HG03196 (cell line): ENCODE data around the gene MTFP1.
"Not testable (repeated sequence)": the region's sequence is repeated elsewhere in the genome, so short reads cannot be mapped to it uniquely, and the experiment has no call there.

Experiments used
- ATAC-seq: cut with Tn5 transposase; IDR thresholded peaks from one replicate; pipeline ENCODE4 v1.9.1; 2021; ENCODE audit not compliant: unreplicated experiment

Gene MTFP1

DNA sequence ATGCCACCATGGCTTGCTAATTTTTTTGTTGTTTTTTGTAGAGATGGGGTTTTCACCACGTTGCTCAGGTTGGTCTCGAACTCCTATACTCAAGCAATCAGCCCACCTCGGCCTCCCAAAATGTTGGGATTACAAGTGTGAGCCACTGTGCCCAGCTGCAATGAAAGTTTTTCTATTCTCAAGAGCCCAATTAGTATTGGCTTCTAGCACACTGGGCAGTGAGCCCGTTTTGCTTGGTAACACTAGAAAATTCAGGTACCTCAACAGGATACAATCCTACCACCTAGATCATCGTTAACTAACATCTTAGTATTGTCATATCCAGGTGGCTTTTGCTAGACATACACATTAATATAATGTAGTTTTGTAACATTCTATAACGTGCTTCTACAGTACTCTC is 27.3 kb downstream of the MTFP1 start:
- no peak for ATAC-seq

DNA sequence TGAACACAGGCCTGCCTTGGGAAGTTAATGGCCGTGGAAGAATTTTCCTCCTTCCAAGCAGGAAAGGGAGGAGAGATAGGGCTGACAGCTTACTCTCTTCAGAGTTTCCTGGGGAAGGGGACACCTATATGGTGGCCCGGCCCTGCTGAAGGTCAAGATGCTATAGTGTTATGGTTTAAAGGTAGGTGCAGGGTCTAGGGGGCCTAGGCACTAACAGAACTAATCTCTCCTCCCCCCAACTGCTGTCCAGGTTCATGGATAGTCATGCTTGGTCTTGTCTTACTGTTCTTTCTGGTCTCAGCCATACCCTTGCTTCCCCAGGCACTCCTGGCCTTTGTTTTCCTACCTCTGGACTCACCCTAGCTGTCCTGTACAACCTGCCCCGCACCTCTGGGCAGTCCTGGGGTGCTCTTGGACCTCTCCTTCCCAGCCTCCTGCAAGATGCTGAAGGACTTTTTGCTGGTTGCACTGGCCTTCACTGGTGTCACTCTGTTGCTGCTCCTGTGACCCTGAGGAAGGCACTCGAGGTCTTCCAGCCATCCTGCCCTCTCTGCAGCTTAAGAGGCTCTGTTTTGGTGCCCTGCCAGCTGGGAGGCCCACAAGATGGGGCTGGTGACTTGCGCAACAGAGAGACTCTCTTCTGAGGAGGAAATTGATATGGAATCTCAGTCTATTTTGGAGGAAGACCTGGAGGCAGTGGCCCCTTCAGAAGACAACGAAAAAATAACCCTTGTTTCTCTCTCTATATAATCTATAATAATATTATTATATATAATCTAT is 28.4 kb downstream of the MTFP1 start:
- ATAC-seq, result no peak

GRCh38 chr22:30455075-30455840 is 29.7 kb downstream of the MTFP1 start:
- no peak for ATAC-seq

DNA sequence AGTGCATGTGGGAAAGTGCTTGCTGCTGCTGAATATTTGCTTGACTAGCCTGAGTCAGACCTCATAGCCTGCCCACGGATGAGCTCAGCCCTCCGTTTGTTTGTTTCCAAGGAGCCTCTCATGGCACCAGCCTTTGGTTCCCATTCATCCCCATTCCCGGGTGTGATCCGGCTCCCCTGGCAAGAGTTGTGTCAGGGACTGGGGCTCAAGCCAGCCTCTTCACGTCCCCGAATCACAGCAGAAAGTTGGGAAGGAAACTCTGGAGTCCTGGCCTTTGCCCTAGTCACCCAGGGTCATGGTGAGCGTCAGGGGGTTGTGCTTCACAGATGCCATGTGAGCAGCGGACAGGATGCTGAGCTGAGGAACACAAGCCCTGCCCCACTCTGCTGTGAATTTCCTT is 32.4 kb downstream of the MTFP1 start:
- ATAC-seq, result no peak

GRCh38 chr22:30459181-30460052 is 33.8 kb downstream of the MTFP1 start:
- no peak for ATAC-seq

GRCh38 chr22:30460147-30460546 is 34.6 kb downstream of the MTFP1 start:
- no peak for ATAC-seq

- not testable (repeated sequence) for ATAC-seq
Observed at GRCh38 chr22:30460555-30460954, 35.0 kb downstream of the MTFP1 start.

GRCh38 chr22:30469165-30469564 is 43.6 kb downstream of the MTFP1 start:
- ATAC-seq, result no peak

GRCh38 chr22:30470655-30471054 is 45.1 kb downstream of the MTFP1 start:
- ATAC-seq, result no peak

- no peak for ATAC-seq
Observed at GRCh38 chr22:30471616-30472318, 46.2 kb downstream of the MTFP1 start, which contains the start of gene SEC14L3. SEC14L3 (minus strand) TSS chr22:30472017; CDS start chr22:30471958, 59 bp downstream.

DNA sequence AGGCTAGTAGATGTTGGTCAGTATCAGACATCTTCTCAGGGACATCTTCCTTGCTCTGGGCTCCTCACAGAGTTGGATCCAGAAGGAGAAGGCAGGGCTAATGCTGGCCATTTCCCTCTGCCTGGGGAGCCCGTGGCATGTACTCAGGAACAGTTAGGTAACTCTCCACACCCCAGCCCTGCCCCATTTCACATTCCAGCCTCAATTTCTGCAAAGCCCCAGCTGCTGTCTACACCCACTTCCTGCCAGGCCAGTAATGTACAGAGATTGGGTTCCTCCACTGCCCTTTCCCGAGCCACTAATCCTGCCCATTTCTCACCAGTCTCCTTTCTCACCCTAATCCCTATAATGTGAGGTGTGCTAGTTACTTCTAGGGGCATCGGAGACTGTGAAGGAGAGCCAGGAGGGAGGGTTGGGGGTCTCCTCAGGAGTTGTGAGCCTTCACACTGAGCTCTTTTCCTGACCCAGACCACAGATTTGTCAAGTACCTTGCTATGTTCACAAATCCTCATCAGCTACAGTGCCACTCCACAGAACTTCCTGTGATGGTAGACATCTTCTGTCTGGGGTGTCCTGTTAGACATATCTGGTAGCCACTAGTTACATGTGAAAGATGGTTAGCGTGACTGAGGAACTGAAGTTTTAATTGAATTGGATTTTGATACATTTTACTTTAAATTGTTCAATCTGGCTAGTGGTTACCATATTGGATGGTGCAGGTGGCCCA is 47.6 kb downstream of the MTFP1 start:
- ATAC-seq, result no peak

DNA sequence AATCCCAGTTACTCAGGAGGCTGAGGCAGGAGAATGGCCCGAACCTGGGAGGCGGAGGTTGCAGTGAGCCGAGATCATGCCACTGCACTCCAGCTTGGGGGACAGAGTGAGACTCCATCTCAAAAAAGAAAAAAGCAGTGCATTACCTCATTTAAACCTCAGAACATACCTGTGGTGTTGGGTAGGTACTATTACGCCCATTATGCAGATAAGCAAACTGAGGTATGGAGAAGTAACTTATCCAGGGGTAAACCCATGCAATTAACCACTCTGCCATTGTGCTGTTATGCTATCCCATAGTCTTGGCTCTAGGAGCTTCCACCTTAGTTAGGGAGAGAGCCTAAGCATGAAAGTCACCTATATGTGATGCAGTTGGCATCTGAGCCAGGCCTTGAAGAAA is 48.6 kb downstream of the MTFP1 start:
- no peak for ATAC-seq

GRCh38 chr22:30474683-30475424 is 49.3 kb downstream of the MTFP1 start:
- no peak for ATAC-seq
